OCI-LY1 (cell line): ENCODE measurements around the gene FAM167B.

Experiments used
- EZH2 ChIP-seq: fragments of 200-600 bp; sonication (generic), shearing (Covaris generic); IDR thresholded peaks from 2 replicates; pipeline ENCODE4 v1.8.0; 2017; ENCODE audit warnings: borderline replicate concordance, mixed run types, mild to moderate bottlenecking, antibody characterized with exemption, low read length, moderate library complexity, mixed read lengths
- TF ChIP-seq, protein P1 (sequence below): fragments of 200-600 bp; sonication (generic), shearing (Covaris generic); IDR thresholded peaks from 2 replicates; pipeline ENCODE4 v1.5.1; 2017; ENCODE audit warnings: mild to moderate bottlenecking, antibody characterized with exemption, low read length, moderate library complexity, mixed read lengths

DNA sequence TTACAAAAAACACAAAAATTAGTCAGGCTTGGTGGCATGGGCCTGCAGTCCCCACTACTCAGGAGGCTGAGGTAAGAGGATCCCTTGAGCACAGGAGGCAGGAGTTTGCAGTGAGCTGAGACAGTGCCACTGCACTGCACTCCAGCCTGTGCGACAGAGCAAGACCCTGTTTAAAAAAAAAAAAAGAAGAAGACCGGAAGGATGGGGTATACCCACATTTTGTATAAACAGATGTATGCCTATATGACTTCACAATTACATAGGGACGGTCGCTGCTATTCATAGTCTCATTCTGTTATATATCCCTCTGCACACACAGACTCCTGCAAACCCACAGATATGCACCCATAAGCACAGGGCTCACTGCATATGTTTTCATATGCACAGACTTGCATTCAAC, 16.7 kb downstream of the FAM167B start:
- TF ChIP-seq, protein P1, sequence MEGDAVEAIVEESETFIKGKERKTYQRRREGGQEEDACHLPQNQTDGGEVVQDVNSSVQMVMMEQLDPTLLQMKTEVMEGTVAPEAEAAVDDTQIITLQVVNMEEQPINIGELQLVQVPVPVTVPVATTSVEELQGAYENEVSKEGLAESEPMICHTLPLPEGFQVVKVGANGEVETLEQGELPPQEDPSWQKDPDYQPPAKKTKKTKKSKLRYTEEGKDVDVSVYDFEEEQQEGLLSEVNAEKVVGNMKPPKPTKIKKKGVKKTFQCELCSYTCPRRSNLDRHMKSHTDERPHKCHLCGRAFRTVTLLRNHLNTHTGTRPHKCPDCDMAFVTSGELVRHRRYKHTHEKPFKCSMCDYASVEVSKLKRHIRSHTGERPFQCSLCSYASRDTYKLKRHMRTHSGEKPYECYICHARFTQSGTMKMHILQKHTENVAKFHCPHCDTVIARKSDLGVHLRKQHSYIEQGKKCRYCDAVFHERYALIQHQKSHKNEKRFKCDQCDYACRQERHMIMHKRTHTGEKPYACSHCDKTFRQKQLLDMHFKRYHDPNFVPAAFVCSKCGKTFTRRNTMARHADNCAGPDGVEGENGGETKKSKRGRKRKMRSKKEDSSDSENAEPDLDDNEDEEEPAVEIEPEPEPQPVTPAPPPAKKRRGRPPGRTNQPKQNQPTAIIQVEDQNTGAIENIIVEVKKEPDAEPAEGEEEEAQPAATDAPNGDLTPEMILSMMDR: no peak
- no peak for TF ChIP-seq EZH2
